DOHH2 (cell line): ENCODE data around the gene ELFN1.

Experiments
- H3F3A ChIP-seq: fragments of 200-600 bp; sonication (generic), shearing (Covaris generic); 2 replicates; pipeline ENCODE4 v1.6.0; 2016; ENCODE audit warnings: antibody characterized with exemption, mild to moderate bottlenecking; ENCODE audit not compliant: control insufficient read depth, insufficient read depth
- H3K27ac ChIP-seq: fragments of 200-600 bp; sonication (generic); 2 replicates; pipeline ENCODE4 v1.5.1; 2014; ENCODE audit warnings: low read depth, mild to moderate bottlenecking, low read length, moderate library complexity
- H3K27me3 ChIP-seq: fragments of 200-600 bp; sonication (generic); 2 replicates; pipeline ENCODE4 v1.6.1; 2014; ENCODE audit warnings: mild to moderate bottlenecking, low read length, mixed read lengths; ENCODE audit not compliant: control insufficient read depth
- H3K36me3 ChIP-seq: fragments of 200-600 bp; sonication (generic); 2 replicates; pipeline ENCODE4 v1.6.1; 2014; ENCODE audit warnings: mild to moderate bottlenecking, low read length, moderate library complexity, mixed read lengths; ENCODE audit not compliant: control insufficient read depth
- H3K4me1 ChIP-seq: fragments of 200-600 bp; sonication (generic); 2 replicates; pipeline ENCODE4 v1.6.1; 2014; ENCODE audit warnings: mild to moderate bottlenecking, low read length, mixed read lengths; ENCODE audit not compliant: control insufficient read depth
- H3K4me2 ChIP-seq: fragments of 200-600 bp; sonication (generic); 2 replicates; pipeline ENCODE4 v1.6.0; 2014; ENCODE audit warnings: mild to moderate bottlenecking, low read length, moderate library complexity
- H3K4me3 ChIP-seq: fragments of 200-600 bp; sonication (generic); 2 replicates; pipeline ENCODE4 v1.5.1; 2014; ENCODE audit warnings: mild to moderate bottlenecking, low read length, mixed read lengths
- H3K79me2 ChIP-seq: fragments of 200-600 bp; sonication (generic); 2 replicates; pipeline ENCODE4 v1.6.1; 2014; ENCODE audit warnings: mild to moderate bottlenecking, low read length, mixed read lengths; ENCODE audit not compliant: control insufficient read depth
- H3K9me2 ChIP-seq: fragments of 200-600 bp; sonication (generic); replicated peaks from 2 replicates; pipeline ENCODE4 v1.6.1; 2014; ENCODE audit warnings: mild to moderate bottlenecking, low read length, mixed read lengths; ENCODE audit not compliant: control insufficient read depth
- H3K9me3 ChIP-seq: fragments of 200-600 bp; sonication (generic); 2 replicates; pipeline ENCODE4 v1.6.1; 2014; ENCODE audit warnings: antibody characterized with exemption, low read length, mixed read lengths; ENCODE audit not compliant: control insufficient read depth, insufficient read depth
- H4K20me1 ChIP-seq: fragments of 200-600 bp; sonication (generic); 2 replicates; pipeline ENCODE4 v1.6.0; 2014; ENCODE audit warnings: low read depth, mild to moderate bottlenecking, antibody characterized with exemption, low read length, moderate library complexity; ENCODE audit not compliant: control insufficient read depth, insufficient read depth
- EZH2phosphoT487 ChIP-seq: fragments of 200-600 bp; sonication (generic); IDR thresholded peaks from 2 replicates; pipeline ENCODE4 v1.6.1; 2017; ENCODE audit warnings: borderline replicate concordance, mild to moderate bottlenecking, antibody characterized with exemption, low read length, moderate library complexity, mixed read lengths
- TF ChIP-seq, protein P1 (sequence below): fragments of 200-600 bp; sonication (generic); IDR thresholded peaks from one replicate; pipeline ENCODE4 v1.5.1; 2014; ENCODE audit warnings: antibody characterized with exemption, mild to moderate bottlenecking, low read depth, low read length; ENCODE audit not compliant: poor library complexity, severe bottlenecking

ELFN1 gene

GRCh38 chr7:1777122-1777521 is 107.0 kb downstream of the ELFN1 start:
- Histone ChIP-seq H3K27ac (no peak overlapping the region), H3K9me3 (no peaks in the 10 kb centered on the region), H3F3A (no peaks in the 10 kb centered on the region), H3K4me2 (no peak overlapping the region), H3K9me2 (no peaks in the 10 kb centered on the region), H3K4me3 (no peak overlapping the region), H3K27me3 (peaks cover 7% of the 10 kb centered on the region; the same call in 1 of the 2 replicates), H4K20me1 (no peaks in the 10 kb centered on the region), H3K79me2 (no peaks in the 10 kb centered on the region), H3K4me1 (no peaks in the 10 kb centered on the region), H3K36me3 (no peaks in the 10 kb centered on the region)
- no peak for TF ChIP-seq EZH2phosphoT487
- TF ChIP-seq, protein P1, sequence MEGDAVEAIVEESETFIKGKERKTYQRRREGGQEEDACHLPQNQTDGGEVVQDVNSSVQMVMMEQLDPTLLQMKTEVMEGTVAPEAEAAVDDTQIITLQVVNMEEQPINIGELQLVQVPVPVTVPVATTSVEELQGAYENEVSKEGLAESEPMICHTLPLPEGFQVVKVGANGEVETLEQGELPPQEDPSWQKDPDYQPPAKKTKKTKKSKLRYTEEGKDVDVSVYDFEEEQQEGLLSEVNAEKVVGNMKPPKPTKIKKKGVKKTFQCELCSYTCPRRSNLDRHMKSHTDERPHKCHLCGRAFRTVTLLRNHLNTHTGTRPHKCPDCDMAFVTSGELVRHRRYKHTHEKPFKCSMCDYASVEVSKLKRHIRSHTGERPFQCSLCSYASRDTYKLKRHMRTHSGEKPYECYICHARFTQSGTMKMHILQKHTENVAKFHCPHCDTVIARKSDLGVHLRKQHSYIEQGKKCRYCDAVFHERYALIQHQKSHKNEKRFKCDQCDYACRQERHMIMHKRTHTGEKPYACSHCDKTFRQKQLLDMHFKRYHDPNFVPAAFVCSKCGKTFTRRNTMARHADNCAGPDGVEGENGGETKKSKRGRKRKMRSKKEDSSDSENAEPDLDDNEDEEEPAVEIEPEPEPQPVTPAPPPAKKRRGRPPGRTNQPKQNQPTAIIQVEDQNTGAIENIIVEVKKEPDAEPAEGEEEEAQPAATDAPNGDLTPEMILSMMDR = no peak

- Histone ChIP-seq H3K4me3 (no peak overlapping the region), H3K36me3 (no peaks in the 10 kb centered on the region), H3K4me2 (no peak overlapping the region), H3K4me1 (no peaks in the 10 kb centered on the region), H3K9me2 (no peaks in the 10 kb centered on the region), H3K27ac (no peak overlapping the region), H3F3A (no peaks in the 10 kb centered on the region), H3K27me3 (peaks cover 7% of the 10 kb centered on the region; the same call in 1 of the 2 replicates), H3K9me3 (no peaks in the 10 kb centered on the region), H4K20me1 (no peaks in the 10 kb centered on the region), H3K79me2 (no peaks in the 10 kb centered on the region)
- TF ChIP-seq, protein P1 = no peak
- no peak for TF ChIP-seq EZH2phosphoT487
Observed at GRCh38 chr7:1779445-1779844, 109.4 kb downstream of the ELFN1 start.

DNA sequence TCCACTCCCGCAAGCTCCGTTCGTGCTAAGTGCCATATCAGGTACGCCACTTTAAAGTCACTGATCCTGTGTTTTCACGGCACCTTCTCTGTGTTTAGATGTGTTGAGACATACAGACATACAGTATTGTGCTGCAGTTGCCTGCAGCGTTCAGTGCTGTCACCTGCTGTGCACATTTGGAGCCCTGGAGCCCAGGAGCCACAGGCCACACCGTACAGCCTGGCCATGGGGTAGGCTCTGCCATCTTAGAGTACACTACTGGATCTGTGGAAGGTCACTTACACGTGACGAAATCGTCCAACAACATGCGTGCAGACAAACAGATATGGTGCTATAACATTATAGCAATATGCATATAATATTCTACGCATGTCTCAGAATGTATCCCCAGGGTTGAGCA is 111.3 kb downstream of the ELFN1 start:
- Histone ChIP-seq H4K20me1 (no peaks in the 10 kb centered on the region), H3K27me3 (peaks cover 4% of the 10 kb centered on the region; the same call in 1 of the 2 replicates), H3K4me1 (no peaks in the 10 kb centered on the region), H3F3A (no peaks in the 10 kb centered on the region), H3K4me2 (no peak overlapping the region), H3K9me3 (0 out of 2 replicates have a peak, but pooled peaks cover 2% of the 10 kb centered on the region), H3K79me2 (no peaks in the 10 kb centered on the region), H3K36me3 (no peaks in the 10 kb centered on the region), H3K27ac (no peak overlapping the region), H3K4me3 (no peak overlapping the region), H3K9me2 (no peaks in the 10 kb centered on the region)
- TF ChIP-seq EZH2phosphoT487 = no peak
- TF ChIP-seq, protein P1 = no peak
